GM12801 (cell line): ENCODE measurements around the gene SIGLEC10.

Experiments
- CTCF ChIP-seq: IDR thresholded peaks from one replicate; pipeline ENCODE4 v1.5.1; 2011; ENCODE audit warnings: control low read depth; ENCODE audit not compliant: insufficient read length; ENCODE audit errors: extremely low read depth

The SIGLEC10 gene

GRCh38 chr19:51368366-51369282 is 48.8 kb downstream of the SIGLEC10 start, which contains the start of gene CLDND2:
CLDND2 (minus strand) TSS chr19:51369003; CDS start chr19:51368577, 426 bp downstream.
- no peak for TF ChIP-seq CTCF

- no peak for TF ChIP-seq CTCF
Observed at GRCh38 chr19:51367565-51368365, 49.7 kb downstream of the SIGLEC10 start.

- no peak for TF ChIP-seq CTCF
Observed at GRCh38 chr19:51367255-51367564, 50.2 kb downstream of the SIGLEC10 start.

- TF ChIP-seq CTCF, result no peak
Observed at GRCh38 chr19:51366389-51367254, 50.8 kb downstream of the SIGLEC10 start.

GRCh38 chr19:51365965-51366388 is 51.5 kb downstream of the SIGLEC10 start, which contains the start of gene ETFB:
ETFB (minus strand) TSS chr19:51366388; CDS start chr19:51366326, 62 bp downstream.
- TF ChIP-seq CTCF, result no peak

GRCh38 chr19:51365211-51365964 is 52.1 kb downstream of the SIGLEC10 start:
- no peak for TF ChIP-seq CTCF
